ENCODE measurements around the gene DLGAP4.

DNA sequence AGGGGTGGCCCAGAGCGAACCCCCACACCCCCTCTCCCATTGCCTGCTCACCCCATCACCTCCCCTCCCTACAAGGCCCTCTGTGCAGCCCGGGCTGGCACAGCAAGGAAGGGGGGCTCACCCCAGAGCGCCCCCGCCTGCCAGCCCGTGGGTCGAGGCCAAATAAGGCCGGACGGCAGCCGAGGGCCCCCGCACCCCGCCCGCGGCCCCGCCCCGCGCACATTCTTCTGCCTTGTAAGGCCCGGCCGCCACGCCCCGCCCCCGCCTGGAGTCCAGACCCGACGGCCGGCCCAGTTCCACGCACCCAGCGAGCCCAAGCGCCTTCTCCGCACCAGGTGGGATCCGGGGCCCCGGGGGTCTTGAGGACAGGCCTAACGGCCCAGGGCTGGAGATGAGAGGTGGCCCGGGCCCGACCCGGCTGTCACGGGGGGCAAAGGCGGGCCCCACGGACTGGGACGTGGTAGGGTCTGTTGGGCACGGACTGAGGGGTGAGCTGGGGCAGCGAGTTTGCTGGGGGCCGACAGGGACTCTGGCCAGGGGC is 235.2 kb downstream of the DLGAP4 start, which contains the start of gene MYL9:
- TF ChIP-seq CTCF (IDR thresholded peaks at IDR 0.05; ENCODE audit: insufficient read depth, low read length, poor library complexity, severe bottlenecking) (no peak), EZH2phosphoT487 (conservative IDR thresholded peaks at IDR 0.05; ENCODE audit: low read length) (no peak)
